ENCODE results near the gene TRIM49D1.
"Not testable (repeated sequence)": the region's sequence is repeated elsewhere in the genome, so short reads cannot be mapped to it uniquely, and the experiment has no call there.

- TF ChIP-seq RARB (CRISPR knock-in tag; IDR thresholded peaks at IDR 0.05); ESRRG (CRISPR knock-in tag; IDR thresholded peaks at IDR 0.05); ZFP3 (CRISPR knock-in tag; IDR thresholded peaks at IDR 0.05); CSDC2 (CRISPR knock-in tag; IDR thresholded peaks at IDR 0.05); TCF4 (CRISPR knock-in tag; IDR thresholded peaks at IDR 0.05; ENCODE audit: borderline replicate concordance); ISL1 (CRISPR knock-in tag; IDR thresholded peaks at IDR 0.05); ZNF8 (CRISPR knock-in tag; IDR thresholded peaks at IDR 0.05); TOX (CRISPR knock-in tag; IDR thresholded peaks at IDR 0.05; ENCODE audit: borderline replicate concordance); ARNTL (CRISPR knock-in tag; IDR thresholded peaks at IDR 0.05; ENCODE audit: borderline replicate concordance, low read depth); GLIS3 (CRISPR knock-in tag; IDR thresholded peaks at IDR 0.05): not testable (repeated sequence)
- TF ChIP-seq, protein P1, sequence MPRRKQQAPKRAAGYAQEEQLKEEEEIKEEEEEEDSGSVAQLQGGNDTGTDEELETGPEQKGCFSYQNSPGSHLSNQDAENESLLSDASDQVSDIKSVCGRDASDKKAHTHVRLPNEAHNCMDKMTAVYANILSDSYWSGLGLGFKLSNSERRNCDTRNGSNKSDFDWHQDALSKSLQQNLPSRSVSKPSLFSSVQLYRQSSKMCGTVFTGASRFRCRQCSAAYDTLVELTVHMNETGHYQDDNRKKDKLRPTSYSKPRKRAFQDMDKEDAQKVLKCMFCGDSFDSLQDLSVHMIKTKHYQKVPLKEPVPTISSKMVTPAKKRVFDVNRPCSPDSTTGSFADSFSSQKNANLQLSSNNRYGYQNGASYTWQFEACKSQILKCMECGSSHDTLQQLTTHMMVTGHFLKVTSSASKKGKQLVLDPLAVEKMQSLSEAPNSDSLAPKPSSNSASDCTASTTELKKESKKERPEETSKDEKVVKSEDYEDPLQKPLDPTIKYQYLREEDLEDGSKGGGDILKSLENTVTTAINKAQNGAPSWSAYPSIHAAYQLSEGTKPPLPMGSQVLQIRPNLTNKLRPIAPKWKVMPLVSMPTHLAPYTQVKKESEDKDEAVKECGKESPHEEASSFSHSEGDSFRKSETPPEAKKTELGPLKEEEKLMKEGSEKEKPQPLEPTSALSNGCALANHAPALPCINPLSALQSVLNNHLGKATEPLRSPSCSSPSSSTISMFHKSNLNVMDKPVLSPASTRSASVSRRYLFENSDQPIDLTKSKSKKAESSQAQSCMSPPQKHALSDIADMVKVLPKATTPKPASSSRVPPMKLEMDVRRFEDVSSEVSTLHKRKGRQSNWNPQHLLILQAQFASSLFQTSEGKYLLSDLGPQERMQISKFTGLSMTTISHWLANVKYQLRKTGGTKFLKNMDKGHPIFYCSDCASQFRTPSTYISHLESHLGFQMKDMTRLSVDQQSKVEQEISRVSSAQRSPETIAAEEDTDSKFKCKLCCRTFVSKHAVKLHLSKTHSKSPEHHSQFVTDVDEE (CRISPR knock-in tag; IDR thresholded peaks at IDR 0.05), result not testable (repeated sequence)
- TF ChIP-seq, protein P2, sequence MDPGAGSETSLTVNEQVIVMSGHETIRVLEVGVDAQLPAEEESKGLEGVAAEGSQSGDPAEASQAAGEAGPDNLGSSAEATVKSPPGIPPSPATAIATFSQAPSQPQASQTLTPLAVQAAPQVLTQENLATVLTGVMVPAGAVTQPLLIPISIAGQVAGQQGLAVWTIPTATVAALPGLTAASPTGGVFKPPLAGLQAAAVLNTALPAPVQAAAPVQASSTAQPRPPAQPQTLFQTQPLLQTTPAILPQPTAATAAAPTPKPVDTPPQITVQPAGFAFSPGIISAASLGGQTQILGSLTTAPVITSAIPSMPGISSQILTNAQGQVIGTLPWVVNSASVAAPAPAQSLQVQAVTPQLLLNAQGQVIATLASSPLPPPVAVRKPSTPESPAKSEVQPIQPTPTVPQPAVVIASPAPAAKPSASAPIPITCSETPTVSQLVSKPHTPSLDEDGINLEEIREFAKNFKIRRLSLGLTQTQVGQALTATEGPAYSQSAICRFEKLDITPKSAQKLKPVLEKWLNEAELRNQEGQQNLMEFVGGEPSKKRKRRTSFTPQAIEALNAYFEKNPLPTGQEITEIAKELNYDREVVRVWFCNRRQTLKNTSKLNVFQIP (CRISPR knock-in tag; IDR thresholded peaks at IDR 0.05; ENCODE audit: borderline replicate concordance, low read depth), result not testable (repeated sequence)
- TF ChIP-seq, protein P3, sequence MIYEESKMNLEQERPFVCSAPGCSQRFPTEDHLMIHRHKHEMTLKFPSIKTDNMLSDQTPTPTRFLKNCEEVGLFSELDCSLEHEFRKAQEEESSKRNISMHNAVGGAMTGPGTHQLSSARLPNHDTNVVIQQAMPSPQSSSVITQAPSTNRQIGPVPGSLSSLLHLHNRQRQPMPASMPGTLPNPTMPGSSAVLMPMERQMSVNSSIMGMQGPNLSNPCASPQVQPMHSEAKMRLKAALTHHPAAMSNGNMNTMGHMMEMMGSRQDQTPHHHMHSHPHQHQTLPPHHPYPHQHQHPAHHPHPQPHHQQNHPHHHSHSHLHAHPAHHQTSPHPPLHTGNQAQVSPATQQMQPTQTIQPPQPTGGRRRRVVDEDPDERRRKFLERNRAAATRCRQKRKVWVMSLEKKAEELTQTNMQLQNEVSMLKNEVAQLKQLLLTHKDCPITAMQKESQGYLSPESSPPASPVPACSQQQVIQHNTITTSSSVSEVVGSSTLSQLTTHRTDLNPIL (CRISPR knock-in tag; IDR thresholded peaks at IDR 0.05; ENCODE audit: low read depth), result not testable (repeated sequence)
These were observed 1.7 kb upstream of the TRIM49D1 start, which contains the start of gene TRIM49D2 for GRCh38 chr11:89923764-89924163.

Measured in SK-N-SH treated with all-trans-retinoic acid at 6 μM for 48 hours (cell line).